Activated CD4-positive, alpha-beta memory T cell treated with anti-CD3 and anti-CD28 coated beads for 36 hours (primary cell): Measurements from ENCODE around the gene POLR1G. TPM values are rescaled to one million over a fixed set of nuclear protein-coding genes. Genes with fewer than 3 reads are reported as not detected.

ENCODE experiments used
- CTCF ChIA-PET: fragments of 350-600 bp; sonication (Branson Sonifier 250); formaldehyde crosslinking; loops from one replicate; lab custom pipeline; 2021; ENCODE audit warnings: antibody characterized with exemption, inconsistent platforms; lab: Charles Lee
- POLR2A ChIA-PET: fragments of 350-600 bp; sonication (Branson Sonifier 250); formaldehyde crosslinking; loops from one replicate; lab custom pipeline; 2021; ENCODE audit warnings: antibody characterized with exemption; lab: Charles Lee
- DNase-seq: peaks from one replicate; pipeline ENCODE4 v3.0.0-alpha.2; 2020
- H3K27ac Mint-ChIP-seq: one replicate; pipeline ENCODE4 v1.8.0; 2021; ENCODE audit warnings: mixed read lengths
- H3K27me3 Mint-ChIP-seq: one replicate; pipeline ENCODE4 v1.8.0; 2021; ENCODE audit warnings: mixed read lengths
- H3K36me3 Mint-ChIP-seq: one replicate; pipeline ENCODE4 v1.8.0; 2021; ENCODE audit warnings: mixed read lengths
- H3K4me1 Mint-ChIP-seq: one replicate; pipeline ENCODE4 v1.8.0; 2021; ENCODE audit warnings: low read depth, mixed read lengths
- H3K4me3 Mint-ChIP-seq: one replicate; pipeline ENCODE4 v1.8.0; 2021; ENCODE audit warnings: mild to moderate bottlenecking, mixed read lengths
- H3K9me3 Mint-ChIP-seq: one replicate; pipeline ENCODE4 v1.8.0; 2021; ENCODE audit warnings: mixed read lengths
- intact Hi-C: fragments of 100-400 bp; cut with micrococcal nuclease; formaldehyde crosslinking; loops from one replicate; pipeline ENCODE4 v1.15.1; 2023
- total RNA-seq, 2 experiments: library from RNA; stranded (reverse); gene quantifications; one replicate each; pipeline ENCODE4 v1.2.3, GENCODE V29; 2021

The POLR1G gene
- total RNA-seq, 2 experiments from 2014 or later: 11.1 to 12.6 TPM

DNA sequence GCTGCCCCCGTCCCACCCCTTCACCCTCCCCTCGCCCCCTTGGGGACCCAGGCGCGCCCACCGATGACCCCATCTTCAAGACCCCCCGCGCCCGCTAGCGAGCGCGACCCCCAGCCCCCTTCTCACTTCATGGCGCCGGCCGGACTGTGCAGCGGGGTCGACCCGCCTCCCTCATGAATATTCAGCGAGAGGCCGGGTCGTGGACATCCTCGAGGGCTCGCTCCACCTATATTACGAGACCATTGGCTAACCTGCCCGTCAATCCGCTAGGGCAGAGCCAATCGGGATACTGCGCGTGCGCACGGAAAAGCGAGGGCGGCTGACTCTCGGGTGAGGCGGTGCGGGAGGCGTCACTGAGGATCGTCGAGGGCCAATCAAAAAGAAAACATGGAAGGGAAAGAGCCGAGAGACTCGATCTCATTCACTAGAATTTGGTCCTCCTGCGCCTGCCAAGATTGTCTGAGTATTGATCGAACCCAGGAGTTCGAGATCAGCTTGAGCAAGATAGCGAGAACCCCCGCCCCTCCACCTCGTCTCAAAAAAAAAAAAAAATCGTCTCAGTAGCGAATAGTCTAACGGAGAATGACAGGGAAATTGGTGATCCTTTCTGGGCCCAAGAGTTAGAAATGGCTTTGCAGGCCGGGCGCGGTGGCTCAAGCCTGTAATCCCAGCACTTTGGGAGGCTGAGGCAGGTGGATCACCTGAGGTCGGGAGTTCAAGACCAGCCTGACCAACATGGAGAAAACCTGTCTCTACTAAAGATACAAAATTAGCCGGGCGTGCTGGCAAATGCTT is 35.8 kb upstream of the POLR1G start, which contains the start of gene ERCC2:
Gene ERCC2, minus strand, starts transcription at position 164 of the 795 bp plus-strand sequence. Its CDS starts 33 bp downstream, at position 131.
- Mint-ChIP-seq H3K9me3 (no peaks in the 10 kb centered on the region), H3K27me3 (peaks cover 2% of the 10 kb centered on the region), H3K4me1 (peaks cover 8% of the 10 kb centered on the region), H3K4me3 (peak within 1 kb of the TSS; percentile 85), H3K27ac (peak within 1 kb of the TSS; percentile 96), H3K36me3 (no peaks in the 10 kb centered on the region)
- POLR2A ChIA-PET: interaction anchor here (0.5 kb wide), 1 partner anchor 31 kb away, joined by 3 read pairs; no protein-coding TSS in a partner anchor
- CTCF ChIA-PET: interaction anchor here (0.6 to 1.0 kb wide), 5 partner anchors 11 to 115 kb away, joined by 3 to 5 read pairs (median 4); no protein-coding TSS in a partner anchor
- peak; percentile 100 for DNase-seq
- intact Hi-C loops: loop anchor here (1.0 kb wide), 2 partner anchors 35 to 192 kb away; partner anchors contain the start of genes BLOC1S3, PPP1R13L and TRAPPC6A

DNA sequence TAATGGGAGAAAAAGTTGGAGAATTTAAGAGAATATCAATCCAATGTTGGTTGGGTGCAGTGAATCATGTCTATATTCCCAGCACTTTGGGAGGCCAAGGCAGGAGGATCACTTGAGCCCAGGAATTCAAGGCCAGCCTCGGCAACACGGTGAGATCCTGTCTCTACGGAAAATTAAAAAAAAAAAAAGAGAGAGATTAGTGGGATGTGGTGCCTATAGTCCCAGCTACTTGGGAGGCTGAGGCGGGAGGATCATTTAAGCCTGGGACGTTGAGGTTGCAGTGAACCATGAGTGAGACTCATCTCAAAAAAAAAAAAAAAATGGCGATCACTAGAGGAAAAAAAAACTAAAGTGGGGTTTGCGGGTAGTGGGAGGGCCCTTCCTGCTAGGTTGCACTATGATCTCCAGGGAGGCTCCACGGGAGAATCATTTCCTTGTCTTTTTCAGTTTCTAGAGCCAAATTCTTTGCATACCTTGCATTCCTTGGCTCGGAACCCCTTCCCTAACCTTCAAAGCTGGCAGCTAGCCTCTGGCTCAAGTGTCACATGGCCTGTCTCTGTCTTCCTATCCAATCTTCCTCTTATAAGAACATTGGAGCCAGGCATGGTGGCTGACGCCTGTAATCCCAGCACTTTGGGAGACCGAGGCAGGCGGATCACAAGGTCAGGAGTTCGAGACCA is 30.3 kb upstream of the POLR1G start:
- peaks cover 4% of the 10 kb centered on the region for H3K27me3 Mint-ChIP-seq
- H3K36me3 Mint-ChIP-seq: no peaks in the 10 kb centered on the region
- intact Hi-C loops: no loop called here
- H3K4me3 Mint-ChIP-seq: no peak overlapping the region
- no peaks in the 10 kb centered on the region for H3K9me3 Mint-ChIP-seq
- DNase-seq: no peak
- H3K4me1 Mint-ChIP-seq: peaks cover 18% of the 10 kb centered on the region
- POLR2A ChIA-PET: no interaction called here
- H3K27ac Mint-ChIP-seq: no peak overlapping the region
- CTCF ChIA-PET: interaction anchor here (0.6 kb wide), 1 partner anchor 130 kb away, joined by 3 read pairs; no protein-coding TSS in a partner anchor

DNA sequence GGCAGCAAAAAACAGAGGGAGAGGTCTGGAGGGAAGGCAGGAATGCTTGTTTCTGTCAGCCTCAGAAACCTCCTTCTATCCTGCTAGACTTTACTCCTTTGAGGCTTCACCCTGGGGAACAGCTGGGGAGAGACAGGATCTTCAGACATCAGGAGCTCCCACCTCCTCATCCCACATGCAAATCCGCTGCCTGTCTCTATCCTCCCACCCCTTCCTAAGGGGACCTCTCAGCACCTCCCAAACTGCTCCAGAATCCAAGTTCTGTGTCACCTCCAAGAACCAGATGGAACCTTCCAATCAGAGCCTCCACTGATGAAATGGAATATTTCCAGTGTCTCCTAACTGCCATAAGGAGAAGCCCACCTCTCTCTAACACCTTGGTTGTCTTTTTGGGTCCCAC is 26.3 kb upstream of the POLR1G start:
- no peaks in the 10 kb centered on the region for H3K9me3 Mint-ChIP-seq
- peaks cover 18% of the 10 kb centered on the region for H3K4me1 Mint-ChIP-seq
- H3K4me3 Mint-ChIP-seq: no peak overlapping the region
- intact Hi-C loops: no loop called here
- H3K36me3 Mint-ChIP-seq: no peaks in the 10 kb centered on the region
- ChIA-PET POLR2A (no interaction called here), CTCF (no interaction called here)
- DNase-seq: no peak
- H3K27me3 Mint-ChIP-seq: peaks cover 6% of the 10 kb centered on the region
- no peak overlapping the region for H3K27ac Mint-ChIP-seq

DNA sequence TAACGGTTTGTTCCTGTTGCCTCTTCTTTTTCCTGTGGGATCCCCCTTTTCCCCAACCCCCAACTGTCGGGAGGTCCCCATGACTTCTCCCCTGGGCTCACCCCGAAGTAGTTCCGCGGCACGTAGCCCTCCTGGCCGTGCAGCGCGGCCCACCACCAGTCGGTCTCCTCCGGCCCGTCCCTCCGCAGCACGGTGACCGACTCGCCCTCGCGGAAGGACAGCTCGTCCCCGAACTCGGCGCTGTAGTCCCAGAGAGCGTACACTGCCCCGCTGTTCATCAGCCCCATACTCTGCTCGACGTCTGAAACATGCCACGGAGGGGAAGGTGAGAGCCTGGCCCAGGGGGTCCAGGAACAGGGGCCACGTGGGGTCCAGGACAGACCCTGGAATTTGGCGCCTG is 24.0 kb upstream of the POLR1G start:
- Mint-ChIP-seq H3K4me1 (peaks cover 6% of the 10 kb centered on the region), H3K27ac (no peak overlapping the region), H3K9me3 (no peaks in the 10 kb centered on the region), H3K4me3 (no peak overlapping the region), H3K27me3 (peaks cover 22% of the 10 kb centered on the region), H3K36me3 (no peaks in the 10 kb centered on the region)
- POLR2A ChIA-PET: no interaction called here
- intact Hi-C loops: no loop called here
- CTCF ChIA-PET: no interaction called here
- no peak for DNase-seq

DNA sequence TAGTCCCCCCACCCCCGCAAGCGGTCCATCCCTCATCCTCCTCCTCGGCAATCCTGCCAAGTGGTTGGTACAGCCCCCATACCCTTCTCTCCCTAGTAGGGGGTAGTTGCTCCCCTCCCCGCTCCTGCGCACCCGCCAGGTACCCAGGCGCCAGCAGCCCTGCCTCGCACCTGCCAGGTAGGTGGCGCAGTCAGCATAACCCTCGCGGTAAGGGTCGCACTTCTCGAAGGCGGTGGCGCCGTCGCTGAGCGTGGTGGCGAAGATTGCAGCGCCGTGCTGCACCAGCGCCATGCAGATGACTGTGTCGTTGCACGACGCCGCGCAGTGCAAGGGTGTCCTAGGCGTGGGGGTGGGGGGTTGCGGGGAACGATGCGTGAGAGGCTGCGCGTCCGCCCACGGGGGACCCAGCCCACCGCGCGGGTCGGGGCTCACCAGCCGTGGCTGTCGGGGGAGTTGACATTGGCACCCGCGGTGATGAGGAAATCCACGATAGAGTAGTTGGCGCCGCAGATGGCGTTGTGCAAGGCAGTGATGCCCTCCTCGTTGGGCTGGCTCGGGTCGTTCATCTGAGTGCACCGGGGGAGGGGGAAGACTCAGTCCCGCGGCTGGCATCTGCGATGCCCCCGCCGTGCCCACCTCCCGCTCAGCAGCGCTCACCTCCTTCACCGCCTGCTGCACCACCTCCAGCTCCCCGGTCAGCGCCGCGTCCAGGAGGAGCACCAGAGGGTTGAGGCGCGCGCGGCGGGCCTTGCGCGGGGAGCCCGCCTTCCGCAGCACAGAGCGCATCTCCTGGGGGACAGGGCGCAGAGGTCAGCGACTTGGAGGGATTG is 20.8 kb upstream of the POLR1G start:
- H3K9me3 Mint-ChIP-seq: no peaks in the 10 kb centered on the region
- no peak overlapping the region for H3K27ac Mint-ChIP-seq
- H3K27me3 Mint-ChIP-seq: peaks cover 23% of the 10 kb centered on the region
- H3K36me3 Mint-ChIP-seq: no peaks in the 10 kb centered on the region
- intact Hi-C loops: no loop called here
- CTCF ChIA-PET: interaction anchor here (1.1 kb wide), 1 partner anchor 54 kb away, joined by 3 read pairs; no protein-coding TSS in a partner anchor
- H3K4me3 Mint-ChIP-seq: no peak overlapping the region
- no peaks in the 10 kb centered on the region for H3K4me1 Mint-ChIP-seq
- DNase-seq: no peak
- POLR2A ChIA-PET: no interaction called here

DNA sequence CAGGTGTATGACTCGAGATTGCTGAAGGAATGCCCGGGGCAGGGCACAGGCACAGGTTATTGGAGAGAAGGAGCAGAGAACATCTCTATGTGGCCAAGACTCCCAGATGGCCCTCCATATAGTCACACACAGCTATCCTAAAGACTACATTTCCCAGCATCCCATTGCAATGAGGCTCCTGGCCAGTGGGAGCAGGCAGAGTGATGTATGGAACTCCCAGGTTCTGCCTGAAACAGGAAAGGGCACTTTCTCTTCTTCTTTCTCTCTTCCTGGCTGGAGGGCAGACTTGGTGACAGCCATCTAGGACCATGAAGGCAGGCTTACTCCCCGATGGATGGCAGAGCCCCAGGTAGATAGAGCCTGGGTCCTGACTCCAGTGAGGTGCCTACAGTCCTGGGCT is 15.1 kb upstream of the POLR1G start:
- Mint-ChIP-seq H3K27ac (no peak overlapping the region), H3K9me3 (no peaks in the 10 kb centered on the region), H3K4me3 (no peak overlapping the region), H3K27me3 (peaks cover 14% of the 10 kb centered on the region), H3K4me1 (no peaks in the 10 kb centered on the region), H3K36me3 (no peaks in the 10 kb centered on the region)
- intact Hi-C loops: no loop called here
- ChIA-PET CTCF (interaction anchor here (1.1 kb wide), 1 partner anchor 87 kb away, joined by 4 read pairs; no protein-coding TSS in a partner anchor), POLR2A (no interaction called here)
- DNase-seq: no peak

DNA sequence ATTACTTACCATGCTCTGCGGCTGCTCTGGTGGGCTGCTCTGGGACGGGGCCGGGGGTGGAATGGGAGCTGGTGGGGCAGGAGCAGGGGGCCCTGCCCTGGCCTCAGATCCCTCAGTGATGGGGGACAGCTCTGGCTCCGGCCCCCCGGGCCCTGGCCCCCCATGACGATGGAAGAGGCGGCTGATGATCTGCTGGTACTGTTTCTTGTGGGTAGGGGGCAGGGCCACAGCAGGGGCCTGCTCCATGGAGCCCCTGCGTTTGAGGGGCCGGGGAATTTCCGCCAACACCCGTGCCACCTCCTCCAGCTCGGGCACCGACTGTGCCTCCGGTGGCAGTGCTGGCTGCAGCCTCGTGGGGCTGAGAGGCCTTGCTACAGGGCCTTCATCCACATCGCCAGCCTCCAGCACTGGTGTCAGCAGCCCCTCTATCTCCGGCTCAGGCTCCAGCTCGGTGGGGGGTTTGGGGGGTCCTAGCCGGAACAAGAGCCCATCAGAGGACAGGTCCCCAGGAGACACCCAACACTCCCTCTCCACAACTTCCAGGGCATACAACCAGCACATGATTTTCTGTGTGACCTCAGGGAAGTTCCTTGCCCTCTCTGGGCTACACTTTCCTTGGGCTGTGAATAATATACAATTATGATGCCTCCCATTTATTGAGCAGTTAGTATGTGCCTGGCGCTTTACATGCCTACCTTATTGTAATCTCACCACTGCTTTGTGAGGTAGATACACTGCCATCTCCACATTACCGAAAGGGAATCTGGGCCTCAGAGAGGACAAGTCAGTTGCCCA is 14.4 kb upstream of the POLR1G start:
- no peak overlapping the region for H3K27ac Mint-ChIP-seq
- POLR2A ChIA-PET: interaction anchor here (0.6 kb wide), 1 partner anchor 33 kb away, joined by 3 read pairs; no protein-coding TSS in a partner anchor
- H3K4me1 Mint-ChIP-seq: peaks cover 3% of the 10 kb centered on the region
- no peak for DNase-seq
- H3K36me3 Mint-ChIP-seq: no peaks in the 10 kb centered on the region
- peaks cover 16% of the 10 kb centered on the region for H3K27me3 Mint-ChIP-seq
- no peak overlapping the region for H3K4me3 Mint-ChIP-seq
- intact Hi-C loops: no loop called here
- CTCF ChIA-PET: interaction anchor here (1.0 to 1.1 kb wide), 2 partner anchors 12 to 86 kb away, joined by 3 to 4 read pairs; no protein-coding TSS in a partner anchor
- no peaks in the 10 kb centered on the region for H3K9me3 Mint-ChIP-seq

DNA sequence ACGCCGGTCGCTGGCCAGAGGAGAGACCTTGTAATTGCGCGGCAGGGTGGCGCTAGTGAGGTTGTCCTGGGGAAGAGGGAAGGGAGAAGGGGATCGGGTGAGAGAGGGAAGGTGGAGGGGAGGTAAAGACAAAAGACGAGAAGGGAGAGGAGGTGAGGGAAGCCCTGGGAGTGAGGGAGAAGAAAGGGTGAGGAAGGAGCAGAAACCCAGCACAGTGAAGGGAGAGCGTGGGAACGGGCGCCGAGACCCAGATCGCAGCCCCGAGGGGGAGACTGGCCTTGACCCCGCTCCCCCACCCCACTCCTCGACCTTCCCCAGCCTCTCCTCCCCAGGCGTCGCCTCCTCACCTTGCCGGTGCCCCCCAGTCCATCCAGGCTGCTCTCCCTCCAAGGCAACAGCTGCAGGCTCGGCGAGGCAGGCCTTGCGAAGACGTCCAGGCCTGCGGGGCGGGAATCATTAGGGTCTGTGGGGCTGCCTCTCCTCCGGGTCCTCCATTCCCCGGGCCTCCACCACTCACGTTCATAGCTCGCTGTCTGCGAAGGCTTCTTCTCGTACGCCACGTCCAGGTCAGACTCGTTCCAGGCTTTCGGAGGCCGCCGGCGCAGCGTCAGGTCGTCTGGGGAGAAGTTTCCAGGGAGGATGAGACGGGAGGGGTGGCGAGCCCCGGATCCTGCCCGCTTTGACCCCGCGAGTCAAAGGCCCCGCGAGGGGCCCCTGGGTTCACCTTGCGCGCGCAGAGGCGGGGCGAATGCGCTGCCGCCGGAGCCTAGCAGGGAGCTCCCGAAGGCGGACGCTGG is 10.4 kb upstream of the POLR1G start:
- Mint-ChIP-seq H3K36me3 (no peaks in the 10 kb centered on the region), H3K9me3 (no peaks in the 10 kb centered on the region), H3K27ac (no peak overlapping the region), H3K27me3 (peaks cover 29% of the 10 kb centered on the region), H3K4me1 (peaks cover 9% of the 10 kb centered on the region), H3K4me3 (no peak overlapping the region)
- intact Hi-C loops: no loop called here
- no peak for DNase-seq
- ChIA-PET POLR2A (no interaction called here), CTCF (interaction anchor here (0.7 to 1.0 kb wide), 3 partner anchors 13 to 257 kb away, joined by 3 read pairs; no protein-coding TSS in a partner anchor)

DNA sequence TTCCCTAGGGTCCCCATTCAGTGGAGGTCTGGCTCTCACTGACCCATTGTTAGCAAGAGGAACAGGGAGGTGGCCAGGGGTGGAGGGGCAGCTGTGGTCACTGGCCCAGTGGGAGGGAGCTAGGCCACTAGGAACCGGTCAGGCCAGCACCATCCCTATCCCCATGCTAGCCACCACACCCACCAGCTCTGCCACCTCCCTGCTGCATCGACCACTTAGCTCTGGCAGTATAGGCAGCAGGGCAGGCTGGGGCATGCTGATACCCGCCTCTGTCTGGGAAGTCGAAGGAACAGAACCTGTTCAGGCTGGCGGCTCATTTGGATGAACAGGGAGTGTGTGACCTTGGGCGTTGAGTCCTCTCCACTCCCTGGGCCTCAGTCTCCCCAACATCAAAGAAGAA is 6.3 kb upstream of the POLR1G start:
- Mint-ChIP-seq H3K27ac (no peak overlapping the region), H3K9me3 (no peaks in the 10 kb centered on the region), H3K4me1 (peaks cover 25% of the 10 kb centered on the region), H3K27me3 (peaks cover 53% of the 10 kb centered on the region), H3K36me3 (no peaks in the 10 kb centered on the region), H3K4me3 (no peak overlapping the region)
- intact Hi-C loops: no loop called here
- ChIA-PET CTCF (interaction anchor here (1.6 to 4.6 kb wide), 3 partner anchors 39 to 85 kb away, joined by 5 to 27 read pairs (median 6); no protein-coding TSS in a partner anchor), POLR2A (no interaction called here)
- no peak for DNase-seq

DNA sequence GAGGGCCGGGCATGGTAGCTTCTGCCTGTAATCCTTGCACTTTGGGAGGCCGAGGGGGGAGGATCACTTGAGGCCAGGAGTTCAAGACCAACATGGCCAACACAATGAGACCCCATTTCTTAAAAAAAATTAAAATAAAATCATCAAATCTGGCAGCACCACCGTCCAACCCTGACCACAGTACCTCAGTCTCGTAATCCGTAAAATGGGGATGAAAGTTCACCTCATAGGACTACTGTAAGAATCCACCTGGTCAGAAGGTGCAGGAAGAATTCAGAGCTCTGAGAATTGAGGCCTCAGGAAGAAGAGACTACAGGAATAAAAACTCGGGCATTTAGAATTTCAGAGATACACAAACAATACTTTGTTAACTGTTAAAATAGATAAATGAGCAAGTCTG is 4.6 kb upstream of the POLR1G start:
- H3K27ac Mint-ChIP-seq: no peak overlapping the region
- POLR2A ChIA-PET: interaction anchor here (0.7 kb wide), 1 partner anchor 31 kb away, joined by 3 read pairs; no protein-coding TSS in a partner anchor
- no peak overlapping the region for H3K4me3 Mint-ChIP-seq
- CTCF ChIA-PET: interaction anchor here (0.7 to 4.6 kb wide), 9 partner anchors 8 to 189 kb away, joined by 3 to 36 read pairs (median 5); no protein-coding TSS in a partner anchor
- intact Hi-C loops: no loop called here
- peaks cover 46% of the 10 kb centered on the region for H3K27me3 Mint-ChIP-seq
- no peak for DNase-seq
- H3K36me3 Mint-ChIP-seq: no peaks in the 10 kb centered on the region
- H3K9me3 Mint-ChIP-seq: no peaks in the 10 kb centered on the region
- H3K4me1 Mint-ChIP-seq: peaks cover 28% of the 10 kb centered on the region
